NAMALWA (cell line): ENCODE results near the gene PWP2.
"Not testable (repeated sequence)": the region's sequence is repeated elsewhere in the genome, so short reads cannot be mapped to it uniquely, and the experiment has no call there.

Experiments used
- DNase-seq: peaks from one replicate; pipeline ENCODE4 v3.0.0-alpha.2; 2015; ENCODE audit warnings: low spot score

PWP2 gene

DNA sequence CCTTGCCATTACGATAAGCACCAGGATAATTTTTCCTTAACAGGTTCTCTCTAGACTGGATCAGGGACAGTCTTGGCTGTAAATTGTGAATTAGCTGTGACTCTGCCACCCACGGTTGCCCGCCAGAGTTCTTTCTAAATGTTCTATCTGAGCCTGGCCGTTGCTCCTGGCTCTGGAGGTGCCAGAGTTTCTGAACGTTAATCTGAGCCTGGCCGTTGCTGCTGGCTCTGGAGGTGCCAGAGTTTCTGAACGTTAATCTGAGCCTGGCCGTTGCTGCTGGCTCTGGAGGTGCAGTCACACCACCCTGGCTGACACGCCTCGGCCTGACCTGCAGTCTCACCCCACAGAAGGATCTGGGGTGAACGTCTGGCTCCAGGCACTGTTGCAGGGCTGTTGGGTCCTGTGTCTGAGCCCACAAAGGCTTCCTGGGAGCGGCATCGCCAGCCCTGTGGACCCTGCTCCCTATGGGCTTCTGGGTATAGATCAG is 56.0 kb downstream of the PWP2 start:
- DNase-seq, result not testable (repeated sequence)

DNA sequence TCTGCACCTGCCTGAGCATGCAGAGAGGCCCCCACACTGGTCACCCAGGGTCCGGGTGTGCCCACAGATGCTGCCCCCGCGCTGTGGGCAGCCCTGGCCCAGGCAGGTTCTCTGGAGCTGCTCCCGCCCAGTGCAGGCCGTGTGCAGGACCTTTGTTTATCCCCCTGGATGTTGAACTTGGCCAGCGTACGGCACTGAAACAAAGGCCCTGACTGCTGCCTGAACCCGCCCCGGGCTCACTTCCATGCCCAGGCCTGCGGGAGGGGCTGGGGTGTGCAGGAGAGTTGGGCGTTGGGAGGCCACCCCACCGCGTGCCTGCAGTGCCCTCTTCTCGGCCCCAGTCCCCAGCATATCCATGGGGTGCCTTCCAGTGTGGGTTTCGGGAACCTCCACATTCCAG is 58.7 kb downstream of the PWP2 start:
- not testable (repeated sequence) for DNase-seq

DNA sequence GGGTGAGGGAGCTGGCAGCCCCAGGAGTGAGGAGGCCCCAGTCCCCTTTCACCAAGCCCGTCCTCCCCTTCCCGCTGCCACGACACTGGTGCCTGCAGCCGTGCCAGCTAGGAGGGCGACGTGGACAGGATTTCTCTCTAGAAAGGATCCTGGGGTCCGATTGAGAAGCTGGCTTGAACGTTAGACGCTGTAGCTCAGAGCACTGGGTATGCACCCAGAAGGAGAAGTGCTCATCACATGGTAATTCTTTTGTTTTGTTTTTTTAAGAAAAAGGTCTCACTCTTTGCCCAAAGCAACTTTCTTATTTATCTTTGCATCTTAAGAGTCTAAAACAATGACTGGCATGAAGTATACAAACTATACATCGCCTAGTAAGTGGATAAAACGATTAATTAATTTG is 60.3 kb downstream of the PWP2 start:
- DNase-seq, result not testable (repeated sequence)

DNA sequence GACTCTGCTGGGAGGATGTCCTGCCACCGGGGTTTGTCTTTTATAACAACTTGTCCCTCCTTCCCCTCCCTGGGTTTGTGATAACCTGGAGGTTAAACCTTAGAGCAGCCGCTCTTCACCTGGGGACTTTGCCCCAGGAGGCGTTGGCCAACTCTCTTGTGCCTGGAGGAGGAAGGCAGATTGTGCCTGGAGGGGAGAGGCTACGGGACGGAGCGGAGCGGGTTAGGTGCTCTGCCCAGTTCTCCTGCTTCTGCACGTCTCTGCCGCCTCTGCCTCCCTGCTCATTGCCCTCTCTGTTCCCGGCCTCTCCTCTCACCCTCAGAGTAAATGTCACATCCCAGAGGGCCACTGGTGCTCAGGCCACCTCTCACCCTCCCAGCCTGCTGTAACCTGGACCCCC is 63.1 kb downstream of the PWP2 start:
- not testable (repeated sequence) for DNase-seq

DNA sequence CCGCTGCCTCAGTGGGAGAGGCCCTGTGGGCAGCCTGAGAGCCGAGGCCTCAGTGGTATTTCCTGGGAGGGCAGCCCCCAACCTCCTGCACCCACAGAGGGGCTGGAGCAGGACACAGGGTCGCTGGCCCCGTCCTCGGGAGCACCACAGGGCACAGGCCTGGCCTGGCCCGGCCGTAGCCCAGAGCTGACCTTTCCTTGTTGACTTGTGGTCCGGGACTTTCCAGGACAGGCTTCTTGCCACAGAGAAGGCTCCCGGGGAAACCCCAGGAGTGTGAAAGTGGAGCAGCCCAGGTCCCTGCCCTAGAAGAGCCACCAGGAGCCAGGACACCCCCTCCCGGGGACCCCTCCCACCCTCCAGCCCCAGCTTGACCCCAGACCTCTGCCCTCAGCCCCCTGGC is 63.7 kb downstream of the PWP2 start:
- DNase-seq, result not testable (repeated sequence)

DNA sequence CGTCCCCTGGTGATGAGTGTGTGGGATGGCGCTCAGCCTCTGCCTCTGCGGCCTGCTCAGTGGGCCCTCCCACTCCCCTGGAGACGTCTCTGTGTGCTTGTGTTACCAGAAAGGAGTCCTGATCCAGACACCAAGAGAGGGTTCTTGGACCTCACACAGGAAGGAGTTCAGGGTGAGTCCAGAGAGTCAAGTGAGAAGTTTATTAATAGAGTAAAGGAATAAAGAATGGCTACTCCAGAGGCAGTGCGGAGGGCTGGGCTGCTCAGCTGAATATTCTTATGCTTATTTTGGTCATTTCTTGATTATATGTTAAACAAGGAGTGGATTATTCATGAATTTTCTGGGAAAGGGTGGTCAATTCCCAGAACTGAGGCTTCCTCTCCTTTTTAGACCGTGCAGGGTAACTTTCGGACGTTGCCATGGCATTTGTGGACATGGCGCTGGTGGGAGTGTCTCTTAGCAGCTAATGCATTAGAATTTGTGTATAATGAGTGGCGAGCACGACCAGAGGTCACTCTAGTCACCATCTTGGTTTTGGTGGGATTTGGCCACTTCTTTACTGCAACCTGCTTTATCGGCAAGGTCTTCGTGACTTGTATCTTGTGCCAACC is 64.9 kb downstream of the PWP2 start:
- not testable (repeated sequence) for DNase-seq

DNA sequence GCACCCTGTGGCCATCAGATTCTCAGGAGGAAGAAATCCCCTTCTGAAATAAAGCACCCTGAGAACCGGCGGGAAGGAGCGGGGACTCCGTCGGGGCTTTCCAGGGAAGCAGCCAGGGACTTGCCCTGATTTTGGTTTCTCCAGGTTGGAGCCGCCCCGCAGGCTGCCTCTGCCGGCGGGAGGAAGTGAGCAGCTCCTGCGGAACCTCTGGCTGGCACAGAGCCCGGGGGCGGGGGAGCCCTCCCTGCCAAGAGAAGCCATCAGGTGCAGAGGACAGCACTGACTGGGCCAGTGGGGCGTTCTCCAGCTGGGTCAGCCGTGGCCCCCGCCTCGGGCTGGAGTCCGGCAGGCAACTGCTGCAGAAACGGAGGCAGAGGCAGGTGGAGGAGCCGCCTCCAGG is 65.5 kb downstream of the PWP2 start:
- not testable (repeated sequence) for DNase-seq

DNA sequence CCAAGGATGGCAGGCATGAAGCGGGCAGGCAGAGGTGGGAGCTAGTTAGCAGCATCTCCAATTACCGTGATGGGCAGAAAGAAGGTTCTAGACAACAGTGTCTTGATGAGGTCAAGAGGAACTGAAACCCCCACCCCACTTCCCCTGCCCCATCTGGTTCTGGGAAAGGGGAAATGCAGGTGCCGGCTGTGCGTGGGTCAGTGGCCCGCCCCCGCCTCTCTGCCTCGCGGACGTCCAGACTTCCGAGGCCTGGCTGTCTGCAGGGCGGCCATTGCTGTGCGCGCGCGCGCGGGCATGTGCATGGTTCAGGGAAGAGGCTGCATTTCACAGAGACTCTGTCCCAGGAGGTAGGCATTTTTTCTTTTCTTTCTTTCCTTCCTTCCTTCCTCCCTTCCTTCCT is 68.0 kb downstream of the PWP2 start:
- DNase-seq, result not testable (repeated sequence)

DNA sequence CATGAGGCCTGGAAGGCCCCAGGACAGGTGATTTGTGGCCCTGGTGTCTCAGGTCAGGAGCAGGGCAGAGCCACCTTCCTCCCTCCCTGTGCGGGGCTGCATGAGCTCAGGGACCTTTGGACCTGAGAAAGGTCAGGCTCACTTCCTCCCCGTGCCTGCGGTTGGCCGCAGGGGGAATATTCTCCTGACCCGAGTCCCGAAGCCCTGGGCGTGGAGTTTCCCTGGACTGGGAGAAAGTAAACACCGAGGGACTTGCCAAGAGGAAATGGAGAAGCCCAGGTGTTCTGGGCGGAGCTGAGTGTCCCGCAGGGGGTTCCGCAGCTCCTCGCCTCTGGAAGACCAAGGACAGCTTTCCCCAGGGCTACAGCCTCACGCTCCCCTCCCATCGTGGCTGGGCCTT is 68.9 kb downstream of the PWP2 start:
- not testable (repeated sequence) for DNase-seq
